HEK293 (cell line): Measurements from ENCODE around the gene IGSF9B.

Experiments used
- CTCF ChIA-PET: fragments of 350-600 bp; formaldehyde crosslinking; extraction: SDS; loops from one replicate; lab custom pipeline; 2021; ENCODE audit warnings: antibody characterized with exemption; lab: Yijun Ruan, JAX
- POLR2A ChIA-PET: fragments of 300-600 bp; formaldehyde crosslinking; extraction: SDS; loops from one replicate; lab custom pipeline; 2020; ENCODE audit warnings: antibody characterized with exemption, inconsistent platforms; lab: Yijun Ruan, JAX
- H3K27ac ChIP-seq: fragments of 200-500 bp; sonication (Bioruptor generic); 2 replicates; pipeline ENCODE4 v1.5.1; 2014; ENCODE audit warnings: low read depth, low read length, control low read depth, inconsistent platforms; ENCODE audit errors: extremely low read depth
- H3K36me3 ChIP-seq, 2 experiments: fragments of 200-500 bp in 1 of 2; sonication (Bioruptor generic) in 1 of 2; 1 replicate in 1 of 2; 2 replicates in 1 of 2; pipeline ENCODE4 v1.5.1; 2014 to 2017; ENCODE audit warnings: inconsistent platforms in 2 of 2, low read length in 2 of 2; ENCODE audit not compliant: control insufficient read depth in 2 of 2, insufficient read depth in 1 of 2
- H3K4me1 ChIP-seq: fragments of 200-500 bp; sonication (Bioruptor generic); 2 replicates; pipeline ENCODE4 v1.5.1; 2014; ENCODE audit warnings: mild to moderate bottlenecking, low read length, inconsistent platforms; ENCODE audit not compliant: control insufficient read depth, insufficient read depth
- H3K4me3 ChIP-seq: 2 replicates; pipeline ENCODE4 v1.5.1; 2011; ENCODE audit warnings: low read depth, mild to moderate bottlenecking, control low read depth, low read length, moderate library complexity
- H3K9me3 ChIP-seq: fragments of 200-500 bp; sonication (Bioruptor generic); 2 replicates; pipeline ENCODE4 v1.5.1; 2014; ENCODE audit warnings: low read depth, low read length, inconsistent platforms; ENCODE audit not compliant: control insufficient read depth, insufficient read depth
- IKZF3 ChIP-seq: fragments of 450-650 bp; IDR thresholded peaks from 2 replicates; pipeline ENCODE4 v1.5.0; 2018; ENCODE audit warnings: missing biosample characterization, mild to moderate bottlenecking, missing genetic modification characterization, moderate library complexity
- PBX3 ChIP-seq: sonication (generic); formaldehyde crosslinking; IDR thresholded peaks from 2 replicates; pipeline ENCODE4 v1.8.1; 2022; ENCODE audit warnings: mild to moderate bottlenecking, moderate library complexity, missing genetic modification reagents
- ZBTB11 ChIP-seq: fragments of 450-650 bp; formaldehyde crosslinking; conservative IDR thresholded peaks from 2 replicates; pipeline ENCODE4 v1.5.1; 2016; ENCODE audit warnings: low read depth, missing biosample characterization, missing genetic modification characterization
- ZEB2 ChIP-seq: fragments of 450-650 bp; formaldehyde crosslinking; IDR thresholded peaks from 2 replicates; pipeline ENCODE4 v1.5.1; 2016; ENCODE audit warnings: missing biosample characterization, missing genetic modification characterization
- ZNF112 ChIP-seq: fragments of 450-650 bp; formaldehyde crosslinking; IDR thresholded peaks from 2 replicates; pipeline ENCODE4 v1.5.0; 2017; ENCODE audit warnings: missing biosample characterization, missing genetic modification characterization
- ZNF146 ChIP-seq: fragments of 450-650 bp; formaldehyde crosslinking; IDR thresholded peaks from 2 replicates; pipeline ENCODE4 v1.5.1; 2016; ENCODE audit warnings: missing biosample characterization, missing genetic modification characterization
- ZNF2 ChIP-seq: fragments of 450-650 bp; formaldehyde crosslinking; IDR thresholded peaks from 2 replicates; pipeline ENCODE4 v1.5.1; 2016; ENCODE audit warnings: missing biosample characterization, missing genetic modification characterization
- ZNF23 ChIP-seq: fragments of 450-650 bp; formaldehyde crosslinking; IDR thresholded peaks from 2 replicates; pipeline ENCODE4 v1.5.1; 2016; ENCODE audit warnings: missing biosample characterization, missing genetic modification characterization, borderline replicate concordance
- ZNF239 ChIP-seq: fragments of 450-650 bp; formaldehyde crosslinking; IDR thresholded peaks from 2 replicates; pipeline ENCODE4 v1.5.1; 2016; ENCODE audit warnings: missing biosample characterization, missing genetic modification characterization
- ZNF366 ChIP-seq: fragments of 450-650 bp; formaldehyde crosslinking; conservative IDR thresholded peaks from 2 replicates; pipeline ENCODE4 v1.5.1; 2016; ENCODE audit warnings: missing biosample characterization, missing genetic modification characterization
- ZNF549 ChIP-seq: fragments of 450-650 bp; IDR thresholded peaks from 2 replicates; pipeline ENCODE4 v1.5.1; 2018; ENCODE audit warnings: missing biosample characterization, missing genetic modification characterization, mild to moderate bottlenecking, inconsistent platforms, moderate library complexity
- ZNF600 ChIP-seq: fragments of 450-650 bp; formaldehyde crosslinking; IDR thresholded peaks from 2 replicates; pipeline ENCODE4 v1.5.1; 2016; ENCODE audit warnings: missing biosample characterization, missing genetic modification characterization
- ZSCAN30 ChIP-seq: fragments of 450-650 bp; IDR thresholded peaks from 2 replicates; pipeline ENCODE4 v1.5.1; 2018; ENCODE audit warnings: missing biosample characterization, mild to moderate bottlenecking, missing genetic modification characterization, moderate library complexity
- TF ChIP-seq, protein P1 (sequence below): fragments of 450-650 bp; formaldehyde crosslinking; IDR thresholded peaks from 2 replicates; pipeline ENCODE4 v1.5.1; 2017; ENCODE audit warnings: missing biosample characterization, mild to moderate bottlenecking, missing genetic modification characterization, moderate library complexity
- TF ChIP-seq, protein P2 (sequence below): fragments of 450-650 bp; formaldehyde crosslinking; IDR thresholded peaks from 2 replicates; pipeline ENCODE4 v1.5.1; 2016; ENCODE audit warnings: missing biosample characterization, missing genetic modification characterization
- TF ChIP-seq, protein P3 (sequence below): fragments of 450-650 bp; formaldehyde crosslinking; IDR thresholded peaks from 2 replicates; pipeline ENCODE4 v1.5.1; 2016; ENCODE audit warnings: missing biosample characterization, missing genetic modification characterization
- TF ChIP-seq, protein P4 (sequence below): fragments of 450-650 bp; formaldehyde crosslinking; IDR thresholded peaks from 2 replicates; pipeline ENCODE4 v1.5.1; 2016; ENCODE audit warnings: missing biosample characterization, missing genetic modification characterization
- TF ChIP-seq, protein P5 (sequence below): fragments of 450-650 bp; IDR thresholded peaks from 2 replicates; pipeline ENCODE4 v1.5.1; 2018; ENCODE audit warnings: missing biosample characterization, missing genetic modification characterization

IGSF9B gene

DNA sequence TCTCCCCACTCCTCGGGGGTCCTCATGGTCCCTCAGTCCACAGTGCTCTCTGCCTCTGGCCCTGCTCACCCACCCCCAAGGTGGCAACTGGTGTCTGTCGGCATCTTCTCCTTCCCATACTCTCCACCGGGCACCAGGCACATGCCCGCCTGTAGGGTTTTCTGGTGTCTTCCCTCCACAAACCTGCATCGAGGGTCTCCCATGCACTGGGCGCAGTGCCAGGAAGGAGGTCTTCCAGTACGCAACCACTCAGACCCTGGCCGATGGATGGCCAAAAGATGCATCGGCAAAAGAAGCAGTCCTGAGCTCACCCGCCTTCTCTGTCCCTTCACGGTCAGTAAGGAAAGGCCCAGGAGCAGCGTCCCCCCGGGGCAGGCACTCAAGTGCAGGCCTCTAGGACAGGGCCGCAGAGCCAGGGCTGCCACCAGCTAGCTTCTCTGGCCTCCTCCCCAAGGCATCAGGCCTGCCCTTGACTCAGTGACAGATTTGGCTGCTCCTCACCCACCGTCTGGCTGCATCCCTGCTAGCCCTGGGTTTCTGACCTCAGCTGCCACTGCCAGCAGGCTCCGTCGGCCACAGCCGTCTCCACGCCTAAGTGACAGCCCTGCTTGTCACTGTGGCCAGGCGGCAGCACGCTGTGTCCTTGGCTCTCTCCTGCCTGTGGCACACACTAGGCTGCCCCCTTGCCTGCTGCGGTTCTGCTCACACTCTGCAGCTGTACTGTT, 32.1 kb upstream of the IGSF9B start (continued):
- TF ChIP-seq, protein P1, sequence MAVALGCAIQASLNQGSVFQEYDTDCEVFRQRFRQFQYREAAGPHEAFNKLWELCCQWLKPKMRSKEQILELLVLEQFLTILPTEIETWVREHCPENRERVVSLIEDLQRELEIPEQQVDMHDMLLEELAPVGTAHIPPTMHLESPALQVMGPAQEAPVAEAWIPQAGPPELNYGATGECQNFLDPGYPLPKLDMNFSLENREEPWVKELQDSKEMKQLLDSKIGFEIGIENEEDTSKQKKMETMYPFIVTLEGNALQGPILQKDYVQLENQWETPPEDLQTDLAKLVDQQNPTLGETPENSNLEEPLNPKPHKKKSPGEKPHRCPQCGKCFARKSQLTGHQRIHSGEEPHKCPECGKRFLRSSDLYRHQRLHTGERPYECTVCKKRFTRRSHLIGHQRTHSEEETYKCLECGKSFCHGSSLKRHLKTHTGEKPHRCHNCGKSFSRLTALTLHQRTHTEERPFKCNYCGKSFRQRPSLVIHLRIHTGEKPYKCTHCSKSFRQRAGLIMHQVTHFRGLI (tag by site-specific recombination) = no peak
- TF ChIP-seq ZNF2 (tag by site-specific recombination) = no peak

DNA sequence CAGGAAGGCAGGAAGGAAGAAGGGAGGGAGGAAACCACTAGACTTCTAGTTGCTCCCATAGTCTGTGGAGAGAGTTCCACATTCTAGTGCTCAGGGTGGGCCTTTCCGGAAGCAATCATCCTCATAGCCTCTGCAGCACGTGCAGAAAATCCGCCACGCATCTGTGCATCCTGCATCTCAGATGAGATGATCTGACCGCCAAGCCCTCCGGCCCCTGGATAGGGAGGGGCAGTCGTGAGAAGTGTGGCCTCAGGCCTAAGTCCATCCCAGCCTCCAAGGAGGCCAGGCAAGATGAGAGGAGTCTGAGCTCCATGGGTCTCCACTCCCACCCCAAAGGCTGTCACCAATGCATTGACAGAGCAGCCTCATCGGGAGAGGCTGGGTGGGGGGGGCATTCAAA, 30.4 kb upstream of the IGSF9B start:
- TF ChIP-seq ZEB2 (no peak), ZNF146 (no peak), ZNF600 (no peak), ZBTB11 (tag by site-specific recombination) (no peak), ZNF549 (no peak), ZNF112 (tag by site-specific recombination) (no peak)
- TF ChIP-seq, protein P2, sequence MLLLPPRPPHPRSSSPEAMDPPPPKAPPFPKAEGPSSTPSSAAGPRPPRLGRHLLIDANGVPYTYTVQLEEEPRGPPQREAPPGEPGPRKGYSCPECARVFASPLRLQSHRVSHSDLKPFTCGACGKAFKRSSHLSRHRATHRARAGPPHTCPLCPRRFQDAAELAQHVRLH = no peak
- TF ChIP-seq, protein P3, sequence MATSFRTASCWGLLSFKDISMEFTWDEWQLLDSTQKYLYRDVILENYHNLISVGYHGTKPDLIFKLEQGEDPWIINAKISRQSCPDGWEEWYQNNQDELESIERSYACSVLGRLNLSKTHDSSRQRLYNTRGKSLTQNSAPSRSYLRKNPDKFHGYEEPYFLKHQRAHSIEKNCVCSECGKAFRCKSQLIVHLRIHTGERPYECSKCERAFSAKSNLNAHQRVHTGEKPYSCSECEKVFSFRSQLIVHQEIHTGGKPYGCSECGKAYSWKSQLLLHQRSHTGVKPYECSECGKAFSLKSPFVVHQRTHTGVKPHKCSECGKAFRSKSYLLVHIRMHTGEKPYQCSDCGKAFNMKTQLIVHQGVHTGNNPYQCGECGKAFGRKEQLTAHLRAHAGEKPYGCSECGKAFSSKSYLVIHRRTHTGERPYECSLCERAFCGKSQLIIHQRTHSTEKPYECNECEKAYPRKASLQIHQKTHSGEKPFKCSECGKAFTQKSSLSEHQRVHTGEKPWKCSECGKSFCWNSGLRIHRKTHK (tag by site-specific recombination) = no peak
- TF ChIP-seq, all 188 proteins: peak for 0
- Histone ChIP-seq H3K36me3 (no peaks in the 10 kb centered on the region), H3K4me3 (no peak overlapping the region), H3K4me1 (no peaks in the 10 kb centered on the region), H3K9me3 (no peaks in the 10 kb centered on the region), H3K27ac (no peak overlapping the region)
- CTCF ChIA-PET = interaction anchor here (0.5 to 0.6 kb wide), 2 partner anchors 63 to 64 kb away, joined by 3 to 4 read pairs; no protein-coding TSS in a partner anchor
- POLR2A ChIA-PET = no interaction called here

GRCh38 chr11:133985981-133986944, 29.5 kb upstream of the IGSF9B start:
- ChIA-PET POLR2A (no interaction called here), CTCF (interaction anchor here (0.5 kb wide), 1 partner anchor 65 kb away, joined by 3 read pairs; no protein-coding TSS in a partner anchor)
- Histone ChIP-seq H3K4me1 (no peaks in the 10 kb centered on the region), H3K27ac (no peak overlapping the region), H3K36me3 (no peaks in the 10 kb centered on the region), H3K4me3 (no peak overlapping the region), H3K9me3 (no peaks in the 10 kb centered on the region)
- TF ChIP-seq PBX3 (CRISPR knock-in tag) (no peak), IKZF3 (no peak), ZNF23 (tag by site-specific recombination) (no peak), ZSCAN30 (no peak), ZNF366 (no peak), ZNF239 (no peak)
- TF ChIP-seq, protein P4, sequence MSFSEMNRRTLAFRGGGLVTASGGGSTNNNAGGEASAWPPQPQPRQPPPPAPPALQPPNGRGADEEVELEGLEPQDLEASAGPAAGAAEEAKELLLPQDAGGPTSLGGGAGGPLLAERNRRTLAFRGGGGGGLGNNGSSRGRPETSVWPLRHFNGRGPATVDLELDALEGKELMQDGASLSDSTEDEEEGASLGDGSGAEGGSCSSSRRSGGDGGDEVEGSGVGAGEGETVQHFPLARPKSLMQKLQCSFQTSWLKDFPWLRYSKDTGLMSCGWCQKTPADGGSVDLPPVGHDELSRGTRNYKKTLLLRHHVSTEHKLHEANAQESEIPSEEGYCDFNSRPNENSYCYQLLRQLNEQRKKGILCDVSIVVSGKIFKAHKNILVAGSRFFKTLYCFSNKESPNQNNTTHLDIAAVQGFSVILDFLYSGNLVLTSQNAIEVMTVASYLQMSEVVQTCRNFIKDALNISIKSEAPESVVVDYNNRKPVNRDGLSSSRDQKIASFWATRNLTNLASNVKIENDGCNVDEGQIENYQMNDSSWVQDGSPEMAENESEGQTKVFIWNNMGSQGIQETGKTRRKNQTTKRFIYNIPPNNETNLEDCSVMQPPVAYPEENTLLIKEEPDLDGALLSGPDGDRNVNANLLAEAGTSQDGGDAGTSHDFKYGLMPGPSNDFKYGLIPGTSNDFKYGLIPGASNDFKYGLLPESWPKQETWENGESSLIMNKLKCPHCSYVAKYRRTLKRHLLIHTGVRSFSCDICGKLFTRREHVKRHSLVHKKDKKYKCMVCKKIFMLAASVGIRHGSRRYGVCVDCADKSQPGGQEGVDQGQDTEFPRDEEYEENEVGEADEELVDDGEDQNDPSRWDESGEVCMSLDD = no peak
- TF ChIP-seq, protein P5, sequence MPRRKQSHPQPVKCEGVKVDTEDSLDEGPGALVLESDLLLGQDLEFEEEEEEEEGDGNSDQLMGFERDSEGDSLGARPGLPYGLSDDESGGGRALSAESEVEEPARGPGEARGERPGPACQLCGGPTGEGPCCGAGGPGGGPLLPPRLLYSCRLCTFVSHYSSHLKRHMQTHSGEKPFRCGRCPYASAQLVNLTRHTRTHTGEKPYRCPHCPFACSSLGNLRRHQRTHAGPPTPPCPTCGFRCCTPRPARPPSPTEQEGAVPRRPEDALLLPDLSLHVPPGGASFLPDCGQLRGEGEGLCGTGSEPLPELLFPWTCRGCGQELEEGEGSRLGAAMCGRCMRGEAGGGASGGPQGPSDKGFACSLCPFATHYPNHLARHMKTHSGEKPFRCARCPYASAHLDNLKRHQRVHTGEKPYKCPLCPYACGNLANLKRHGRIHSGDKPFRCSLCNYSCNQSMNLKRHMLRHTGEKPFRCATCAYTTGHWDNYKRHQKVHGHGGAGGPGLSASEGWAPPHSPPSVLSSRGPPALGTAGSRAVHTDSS (tag by site-specific recombination) = no peak
